ENCODE measurements around the gene HPCAL1. TPM values are rescaled to one million over a fixed set of nuclear protein-coding genes. Genes with fewer than 3 reads are reported as not detected.

HPCAL1 gene
- total and polyA plus RNA-seq, 2 donors (not counting 3 experiments of a cell fraction or from before 2014, with no cell fraction given) = 56.5 to 77.4 TPM

GRCh38 chr2:10413991-10414451 is 111.3 kb downstream of the HPCAL1 start:
- no peaks in the 10 kb centered on the region for H4K20me1 ChIP-seq (replicated peaks; ENCODE audit: control insufficient read depth, extremely low read depth, insufficient read depth, low read length)
- H3K79me2 ChIP-seq (ENCODE audit: control insufficient read depth, insufficient read depth, low read length) = no peaks in the 10 kb centered on the region
- no peak overlapping the region for H3K4me2 ChIP-seq (ENCODE audit: insufficient read depth, low read length)
- H3K9me1 ChIP-seq (replicated peaks; ENCODE audit: control insufficient read depth, extremely low read depth, insufficient read depth, low read length) = no peaks in the 10 kb centered on the region
- no peak overlapping the region for H3K27ac ChIP-seq (ENCODE audit: insufficient read depth, low read depth, low read length)
- no peak for TF ChIP-seq FOS (IDR thresholded peaks at IDR 0.05; ENCODE audit: borderline replicate concordance, insufficient read depth, low read length)
- TF ChIP-seq CTCF (IDR thresholded peaks at IDR 0.05; ENCODE audit: extremely low read depth in 1 of 2, insufficient read depth in 1 of 2, low read depth in 1 of 2, low read length in 2 of 2) = no peak
- TF ChIP-seq POLR2AphosphoS5 (IDR thresholded peaks at IDR 0.05; ENCODE audit: insufficient read depth, low read depth, low read length) = no peak
- no peak for TF ChIP-seq POLR2A (IDR thresholded peaks at IDR 0.05; ENCODE audit: low read depth, low read length)
- TF ChIP-seq, protein P1, sequence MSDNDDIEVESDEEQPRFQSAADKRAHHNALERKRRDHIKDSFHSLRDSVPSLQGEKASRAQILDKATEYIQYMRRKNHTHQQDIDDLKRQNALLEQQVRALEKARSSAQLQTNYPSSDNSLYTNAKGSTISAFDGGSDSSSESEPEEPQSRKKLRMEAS (IDR thresholded peaks at IDR 0.05; ENCODE audit: insufficient read depth, insufficient read length) = no peak
- TF ChIP-seq EZH2 (IDR thresholded peaks at IDR 0.05; ENCODE audit: borderline replicate concordance, low read depth, low read length, severe bottlenecking) = no peak
- no peak for TF ChIP-seq MYC (IDR thresholded peaks at IDR 0.05; ENCODE audit: low read depth, low read length)
- TF ChIP-seq GATA2 (IDR thresholded peaks at IDR 0.05; ENCODE audit: insufficient read depth, insufficient read length, low read depth, low read length) = no peak
- no peak for TF ChIP-seq JUN (IDR thresholded peaks at IDR 0.05; ENCODE audit: borderline replicate concordance, insufficient read depth, insufficient read length, low read depth)
- intact Hi-C loops (cut with micrococcal nuclease) = no loop called here
- no peaks in the 10 kb centered on the region for H3K36me3 ChIP-seq (ENCODE audit: control insufficient read depth in 2 of 2, extremely low read depth in 1 of 2, insufficient read depth in 2 of 2, low read length in 2 of 2)
- dilution Hi-C loops (cut with MboI; ENCODE audit: extremely low pct_ligation_motif_present, low sequenced_read_pairs) = no loop called here
- peaks cover under 1% of the 10 kb centered on the region for H3K4me1 ChIP-seq (ENCODE audit: control insufficient read depth, extremely low read depth, insufficient read depth, low read length)
- H3K9me3 ChIP-seq (replicated peaks; ENCODE audit: control insufficient read depth, insufficient read depth, low read length) = no peaks in the 10 kb centered on the region
- no peak overlapping the region for H2AFZ ChIP-seq (ENCODE audit: low read depth, low read length)
- FAIRE-seq = no peak
- no peak for DNase-seq (ENCODE audit: low read depth, low spot score)
- POLR2A ChIA-PET = no interaction called here
- H3K4me3 ChIP-seq (replicated peaks in 1 of 3; ENCODE audit: insufficient read depth in 1 of 3, low read depth in 1 of 3, low read length in 3 of 3) = no peak overlapping the region
- H3K9ac ChIP-seq (replicated peaks; ENCODE audit: extremely low read depth, insufficient read depth, low read length) = no peak overlapping the region
- H3K27me3 ChIP-seq (ENCODE audit: control insufficient read depth in 2 of 2, insufficient read depth in 2 of 2, low read length in 2 of 2) = no peaks in the 10 kb centered on the region
- CTCF ChIA-PET = no interaction called here
- BruUV-seq (replicated peaks) = no TSS peak

All from endothelial cell of umbilical vein (primary cell).